HepG2 (cell line): Measurements from ENCODE around the gene EEF1E1. TPM values are rescaled to one million over a fixed set of nuclear protein-coding genes. Genes with fewer than 3 reads are reported as not detected.

ENCODE experiments used
- ATF7 ChIP-seq, 2 experiments: fragments of 450-650 bp in 1 of 2; sonication (generic) in 1 of 2; formaldehyde crosslinking in 1 of 2; IDR thresholded peaks; 2 replicates each; pipeline versions ENCODE4 v1.4.0 to v1.6.1; 2016 to 2020; ENCODE audit warnings: antibody characterized with exemption in 1 of 2, mild to moderate bottlenecking in 1 of 2, missing genetic modification reagents in 1 of 2
- ATM ChIP-seq: fragments of 450-650 bp; IDR thresholded peaks from 2 replicates; pipeline ENCODE4 v1.7.1; 2017; ENCODE audit warnings: mild to moderate bottlenecking, borderline replicate concordance
- DNMT3B ChIP-seq: conservative IDR thresholded peaks from 2 replicates; pipeline ENCODE4 v1.6.1; 2016; ENCODE audit warnings: missing biosample characterization, control low read depth
- EP300 ChIP-seq, 3 experiments: sonication (generic) in 1 of 3; formaldehyde crosslinking in 1 of 3; IDR thresholded peaks; 2 replicates each; pipeline versions ENCODE4 v1.5.1 to v1.6.1; 2011 to 2020; ENCODE audit warnings: low read depth in 2 of 3, low read length in 2 of 3, borderline replicate concordance in 1 of 3, improper control_type of control experiment in 1 of 3, mild to moderate bottlenecking in 1 of 3, missing genetic modification reagents in 1 of 3, moderate library complexity in 1 of 3
- FOXP1 ChIP-seq, 2 experiments: fragments of 450-650 bp in 1 of 2; IDR thresholded peaks; 2 replicates each; pipeline ENCODE4 v1.6.1; 2017 to 2018; ENCODE audit warnings: antibody characterized with exemption in 1 of 2
- NR1H2 ChIP-seq: sonication (generic); formaldehyde crosslinking; IDR thresholded peaks from 2 replicates; pipeline ENCODE4 v1.8.1; 2022; ENCODE audit warnings: low read depth, missing genetic modification reagents, borderline replicate concordance
- POLR2AphosphoS5 ChIP-seq: IDR thresholded peaks from 2 replicates; pipeline ENCODE4 v1.6.1; 2012; ENCODE audit warnings: low read depth, low read length
- PRPF4 ChIP-seq: fragments of 200-400 bp; formaldehyde crosslinking; IDR thresholded peaks from 2 replicates; pipeline ENCODE4 v1.6.1; 2016; ENCODE audit warnings: low read length, low read depth; ENCODE audit not compliant: poor library complexity, severe bottlenecking
- RARG ChIP-seq: sonication (generic); formaldehyde crosslinking; IDR thresholded peaks from 2 replicates; pipeline ENCODE4 v1.4.0; 2020; ENCODE audit warnings: low read depth, mild to moderate bottlenecking, missing genetic modification reagents
- RCOR2 ChIP-seq: IDR thresholded peaks from 2 replicates; pipeline ENCODE4 v1.6.1; 2016; ENCODE audit warnings: missing biosample characterization, missing genetic modification reagents
- RFXAP ChIP-seq: sonication (generic); formaldehyde crosslinking; IDR thresholded peaks from 2 replicates; pipeline ENCODE4 v1.4.0; 2020; ENCODE audit warnings: missing genetic modification reagents, borderline replicate concordance
- TBL1XR1 ChIP-seq: fragments of 150-350 bp; IDR thresholded peaks from 2 replicates; pipeline ENCODE4 v1.6.1; 2014; ENCODE audit warnings: borderline replicate concordance, low read length; ENCODE audit not compliant: partially characterized antibody
- ZBTB38 ChIP-seq: sonication (generic); formaldehyde crosslinking; IDR thresholded peaks from 2 replicates; pipeline ENCODE4 v1.5.1; 2020; ENCODE audit warnings: mild to moderate bottlenecking, missing genetic modification reagents
- ZNF274 ChIP-seq: sonication (generic); formaldehyde crosslinking; IDR thresholded peaks from 2 replicates; pipeline ENCODE4 v1.5.1; 2020; ENCODE audit warnings: mild to moderate bottlenecking, missing genetic modification reagents
- ZNF292 ChIP-seq: sonication (generic); formaldehyde crosslinking; IDR thresholded peaks from 2 replicates; pipeline ENCODE4 v1.8.1; 2022; ENCODE audit warnings: mild to moderate bottlenecking, low read depth, missing genetic modification reagents, borderline replicate concordance
- ZNF431 ChIP-seq: sonication (generic); formaldehyde crosslinking; IDR thresholded peaks from 2 replicates; pipeline ENCODE4 v1.9.0; 2022; ENCODE audit warnings: missing genetic modification reagents, low read depth, mild to moderate bottlenecking, borderline replicate concordance
- ZNF550 ChIP-seq: sonication (generic); formaldehyde crosslinking; IDR thresholded peaks from 2 replicates; pipeline ENCODE4 v1.4.0; 2020; ENCODE audit warnings: mild to moderate bottlenecking, missing genetic modification reagents, borderline replicate concordance
- ZNF713 ChIP-seq: sonication (generic); formaldehyde crosslinking; IDR thresholded peaks from 2 replicates; pipeline ENCODE4 v1.4.0; 2020; ENCODE audit warnings: mild to moderate bottlenecking, missing genetic modification reagents
- polyA plus RNA-seq, 8 experiments: library from polyadenylated mRNA; depleted of rRNA in 3 of 8; stranded (reverse) in 7 of 8; unstranded in 1 of 8; fragments of >200 nt; fragmentation: Illumina TruSeq in 4 of 8; extraction: Trizol in 4 of 8; gene quantifications; 2 replicates each; pipeline versions ENCODE4 v1.2.1 to v1.2.3, GENCODE V29; 2011 to 2016; ENCODE audit warnings: low read depth in 4 of 8, missing spikeins in 1 of 8, mixed read lengths in 1 of 8; ENCODE audit not compliant: insufficient read depth in 1 of 8
- total RNA-seq, 5 experiments: library from RNA; depleted of rRNA; stranded (reverse); fragments of >200 nt; fragmentation: Illumina TruSeq; extraction: Trizol; gene quantifications; 2 replicates each; pipeline ENCODE4 v1.2.3, GENCODE V29; 2016; ENCODE audit warnings: low read depth in 1 of 5
- TF ChIP-seq, protein P1 (sequence below): IDR thresholded peaks from 2 replicates; pipeline ENCODE4 v1.6.1; 2016; ENCODE audit warnings: missing compliant biosample characterization, missing genetic modification reagents, borderline replicate concordance
- TF ChIP-seq, protein P2 (sequence below), 2 experiments: sonication (generic) in 1 of 2; formaldehyde crosslinking in 1 of 2; IDR thresholded peaks; 2 replicates each; pipeline versions ENCODE4 v1.4.0 to v1.6.1; 2018 to 2020; ENCODE audit warnings: missing genetic modification reagents in 2 of 2, borderline replicate concordance in 1 of 2, low read depth in 1 of 2, mild to moderate bottlenecking in 1 of 2, missing biosample characterization in 1 of 2
- TF ChIP-seq, protein P3 (sequence below): sonication (generic); formaldehyde crosslinking; IDR thresholded peaks from 2 replicates; pipeline ENCODE4 v1.5.0; 2020; ENCODE audit warnings: mild to moderate bottlenecking, low read depth, missing genetic modification reagents, borderline replicate concordance
- TF ChIP-seq, protein P4 (sequence below): sonication (generic); formaldehyde crosslinking; IDR thresholded peaks from 2 replicates; pipeline ENCODE4 v1.5.0; 2020; ENCODE audit warnings: mild to moderate bottlenecking, missing genetic modification reagents

Gene EEF1E1
- total and polyA plus RNA-seq, 2 of the 13 experiments (the other 11 are each of a cell fraction or from before 2014, with no cell fraction given), result 128 to 188 TPM

DNA sequence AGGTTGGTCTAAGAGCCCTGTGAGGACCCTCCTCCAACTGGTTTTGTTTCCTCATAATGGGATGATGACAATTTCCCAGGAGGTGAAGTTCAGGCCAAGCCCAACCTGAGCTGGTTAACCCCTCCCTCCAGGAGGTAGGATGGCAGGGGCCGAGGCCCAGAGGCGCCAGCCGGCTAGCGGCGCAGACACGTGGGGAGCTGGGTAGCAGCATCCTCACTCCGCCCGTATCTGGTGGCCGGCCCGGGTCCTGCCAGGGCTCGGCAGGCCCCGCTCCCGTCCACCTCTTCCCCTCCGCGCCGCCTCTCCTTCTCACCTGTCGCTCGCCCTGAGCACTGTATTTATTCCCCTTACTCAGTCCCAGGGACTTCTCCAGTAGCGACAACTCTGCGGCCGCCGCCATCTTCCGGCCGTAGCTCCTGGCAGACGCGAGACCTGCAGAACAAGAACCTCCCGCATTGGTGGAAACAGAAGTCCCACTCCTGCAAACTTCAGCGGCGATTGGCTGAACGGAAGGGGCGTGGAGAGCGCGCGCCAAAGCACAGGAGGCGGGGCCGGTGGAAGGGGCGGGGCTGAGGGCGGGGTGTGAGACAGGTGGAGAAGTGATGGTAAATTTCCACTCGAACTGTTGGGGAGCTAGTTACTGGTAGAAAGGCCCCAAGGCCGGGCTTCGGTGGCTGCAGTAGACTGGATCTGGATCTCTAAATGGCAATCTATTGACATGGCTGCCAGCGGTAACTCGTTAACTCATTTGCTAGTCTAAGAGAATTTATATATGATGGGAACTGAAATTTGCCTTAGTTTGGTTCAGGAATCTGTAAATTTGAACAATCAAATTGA lies at the start of gene EEF1E1 (continued):
- TF ChIP-seq TBL1XR1 (peak; percentile 65), NR1H2 (CRISPR knock-in tag) (no peak), ZNF431 (no peak; the same call in 1 of the 2 replicates), ATM (no peak), ATF7 (IDR thresholded peaks at IDR 0.05) (no peak), ATF7 (CRISPR knock-in tag; IDR thresholded peaks at IDR 0.05) (no peak; the same call in 1 of the 2 replicates), DNMT3B (CRISPR knock-in tag) (no peak), ZNF713 (CRISPR knock-in tag) (no peak), POLR2AphosphoS5 (peak; percentile 93), ZNF292 (CRISPR knock-in tag) (peak; percentile 20), EP300 (IDR thresholded peaks at IDR 0.05; ENCODE audit: low read depth in 2 of 2, low read length in 2 of 2) (peak; percentile 28 to 79; a peak in 3 of 4 replicates), EP300 (CRISPR knock-in tag; IDR thresholded peaks at IDR 0.05; ENCODE audit: borderline replicate concordance) (no peak), RFXAP (CRISPR knock-in tag) (no peak), ZBTB38 (CRISPR knock-in tag) (peak; percentile 39; the same call in 1 of the 2 replicates), FOXP1 (IDR thresholded peaks at IDR 0.05) (no peak), FOXP1 (CRISPR knock-in tag; IDR thresholded peaks at IDR 0.05) (no peak), ZNF274 (CRISPR knock-in tag) (peak; percentile 48; the same call in 1 of the 2 replicates), RCOR2 (CRISPR knock-in tag) (peak; percentile 53; the same call in 1 of the 2 replicates), PRPF4 (no peak), RARG (no peak), ZNF550 (CRISPR knock-in tag) (no peak)
- TF ChIP-seq, protein P1, sequence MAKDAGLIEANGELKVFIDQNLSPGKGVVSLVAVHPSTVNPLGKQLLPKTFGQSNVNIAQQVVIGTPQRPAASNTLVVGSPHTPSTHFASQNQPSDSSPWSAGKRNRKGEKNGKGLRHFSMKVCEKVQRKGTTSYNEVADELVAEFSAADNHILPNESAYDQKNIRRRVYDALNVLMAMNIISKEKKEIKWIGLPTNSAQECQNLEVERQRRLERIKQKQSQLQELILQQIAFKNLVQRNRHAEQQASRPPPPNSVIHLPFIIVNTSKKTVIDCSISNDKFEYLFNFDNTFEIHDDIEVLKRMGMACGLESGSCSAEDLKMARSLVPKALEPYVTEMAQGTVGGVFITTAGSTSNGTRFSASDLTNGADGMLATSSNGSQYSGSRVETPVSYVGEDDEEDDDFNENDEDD (CRISPR knock-in tag), result peak; percentile 82; the same call in 1 of the 2 replicates
- TF ChIP-seq, protein P2, sequence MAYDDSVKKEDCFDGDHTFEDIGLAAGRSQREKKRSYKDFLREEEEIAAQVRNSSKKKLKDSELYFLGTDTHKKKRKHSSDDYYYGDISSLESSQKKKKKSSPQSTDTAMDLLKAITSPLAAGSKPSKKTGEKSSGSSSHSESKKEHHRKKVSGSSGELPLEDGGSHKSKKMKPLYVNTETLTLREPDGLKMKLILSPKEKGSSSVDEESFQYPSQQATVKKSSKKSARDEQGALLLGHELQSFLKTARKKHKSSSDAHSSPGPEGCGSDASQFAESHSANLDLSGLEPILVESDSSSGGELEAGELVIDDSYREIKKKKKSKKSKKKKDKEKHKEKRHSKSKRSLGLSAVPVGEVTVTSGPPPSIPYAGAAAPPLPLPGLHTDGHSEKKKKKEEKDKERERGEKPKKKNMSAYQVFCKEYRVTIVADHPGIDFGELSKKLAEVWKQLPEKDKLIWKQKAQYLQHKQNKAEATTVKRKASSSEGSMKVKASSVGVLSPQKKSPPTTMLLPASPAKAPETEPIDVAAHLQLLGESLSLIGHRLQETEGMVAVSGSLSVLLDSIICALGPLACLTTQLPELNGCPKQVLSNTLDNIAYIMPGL (CRISPR knock-in tag; IDR thresholded peaks at IDR 0.05; ENCODE audit: borderline replicate concordance in 1 of 2, low read depth in 1 of 2), result peak; percentile 61 to 64; a peak in 3 of 4 replicates
- TF ChIP-seq, protein P3, sequence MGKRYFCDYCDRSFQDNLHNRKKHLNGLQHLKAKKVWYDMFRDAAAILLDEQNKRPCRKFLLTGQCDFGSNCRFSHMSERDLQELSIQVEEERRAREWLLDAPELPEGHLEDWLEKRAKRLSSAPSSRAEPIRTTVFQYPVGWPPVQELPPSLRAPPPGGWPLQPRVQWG (CRISPR knock-in tag), result no peak
- TF ChIP-seq, protein P4, sequence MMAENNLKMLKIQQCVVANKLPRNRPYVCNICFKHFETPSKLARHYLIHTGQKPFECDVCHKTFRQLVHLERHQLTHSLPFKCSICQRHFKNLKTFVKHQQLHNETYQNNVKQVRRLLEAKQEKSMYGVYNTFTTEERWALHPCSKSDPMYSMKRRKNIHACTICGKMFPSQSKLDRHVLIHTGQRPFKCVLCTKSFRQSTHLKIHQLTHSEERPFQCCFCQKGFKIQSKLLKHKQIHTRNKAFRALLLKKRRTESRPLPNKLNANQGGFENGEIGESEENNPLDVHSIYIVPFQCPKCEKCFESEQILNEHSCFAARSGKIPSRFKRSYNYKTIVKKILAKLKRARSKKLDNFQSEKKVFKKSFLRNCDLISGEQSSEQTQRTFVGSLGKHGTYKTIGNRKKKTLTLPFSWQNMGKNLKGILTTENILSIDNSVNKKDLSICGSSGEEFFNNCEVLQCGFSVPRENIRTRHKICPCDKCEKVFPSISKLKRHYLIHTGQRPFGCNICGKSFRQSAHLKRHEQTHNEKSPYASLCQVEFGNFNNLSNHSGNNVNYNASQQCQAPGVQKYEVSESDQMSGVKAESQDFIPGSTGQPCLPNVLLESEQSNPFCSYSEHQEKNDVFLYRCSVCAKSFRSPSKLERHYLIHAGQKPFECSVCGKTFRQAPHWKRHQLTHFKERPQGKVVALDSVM (CRISPR knock-in tag), result no peak
